Measurements from ENCODE around the gene CDC42SE2.

- TF ChIP-seq CTCF (IDR thresholded peaks at IDR 0.05) (no peak), POLR2A (IDR thresholded peaks at IDR 0.05) (no peak)
These were observed 166.9 kb downstream of the CDC42SE2 start for GRCh38 chr5:131430794-131431193.

All from right lobe of liver (tissue), 4 donors.